GM12878 (cell line): ENCODE measurements around the gene PRRC2C.

Experiments
- CHD1 ChIP-seq: IDR thresholded peaks from 2 replicates; pipeline ENCODE4 v1.6.1; 2012; ENCODE audit warnings: low read depth, low read length, improper control_type of control experiment
- EP300 ChIP-seq, 2 experiments: fragments of 150-350 bp in 1 of 2; IDR thresholded peaks; 2 replicates each; pipeline ENCODE4 v1.6.1; 2011 to 2012; ENCODE audit warnings: low read depth in 2 of 2, low read length in 2 of 2, borderline replicate concordance in 1 of 2, improper control_type of control experiment in 1 of 2, inconsistent platforms in 1 of 2; ENCODE audit not compliant: control insufficient read depth in 1 of 2

DNA sequence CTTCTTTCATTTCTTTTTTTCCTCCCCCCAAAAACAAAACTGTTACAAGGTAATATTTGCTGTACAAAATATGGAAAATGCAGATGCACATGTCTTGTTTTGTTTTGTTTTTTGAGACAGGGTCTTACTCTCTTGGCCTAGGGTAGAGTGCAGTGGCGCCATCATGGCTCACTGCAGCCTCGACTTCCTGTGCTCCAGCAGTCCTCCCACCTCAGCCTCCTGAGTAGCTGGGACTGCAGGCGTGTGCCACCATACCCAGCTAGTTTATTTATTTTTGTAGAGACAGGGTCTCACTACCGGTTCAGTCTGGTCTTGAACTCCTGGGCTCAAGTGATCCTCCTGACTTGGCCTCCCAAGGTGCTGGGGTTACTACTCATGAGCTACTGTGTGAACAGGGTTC, 15.5 kb downstream of the PRRC2C start:
- TF ChIP-seq CHD1 = no peak
- no peak for TF ChIP-seq EP300 (IDR thresholded peaks at IDR 0.05; ENCODE audit: borderline replicate concordance in 1 of 2, control insufficient read depth in 1 of 2, low read depth in 2 of 2, low read length in 2 of 2)
